SH-SY5Y (cell line): ENCODE data around the gene GDPD4.

Source experiments
- GATA2 ChIP-seq: IDR thresholded peaks from 2 replicates; pipeline ENCODE4 v1.6.1; 2011; ENCODE audit warnings: mild to moderate bottlenecking, low read depth, low read length
- GATA3 ChIP-seq: IDR thresholded peaks from 2 replicates; pipeline ENCODE4 v1.6.1; 2011; ENCODE audit warnings: low read depth, mild to moderate bottlenecking, low read length, moderate library complexity

GDPD4 gene

DNA sequence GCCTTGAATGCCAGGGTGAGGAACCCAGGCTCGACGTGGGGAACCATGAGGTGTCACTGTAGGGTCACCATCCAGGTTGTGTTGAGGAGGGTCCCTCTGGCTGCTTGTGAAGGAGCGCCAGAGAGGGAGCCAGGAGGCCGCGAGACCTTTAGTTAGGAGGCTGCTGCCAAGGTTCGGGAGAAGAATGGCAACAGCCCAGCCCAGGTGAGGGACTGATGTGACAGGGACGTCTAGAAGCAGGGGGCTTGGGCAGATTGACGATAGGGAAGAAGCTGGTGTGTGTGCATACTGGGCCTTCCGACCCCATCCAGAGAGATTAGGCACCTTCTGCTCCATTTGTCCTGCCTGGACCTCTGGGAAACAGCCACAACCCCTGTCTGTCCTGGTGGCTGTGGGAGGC lies 124.5 kb downstream of the GDPD4 start:
- TF ChIP-seq GATA2, result no peak
- TF ChIP-seq GATA3, result no peak

DNA sequence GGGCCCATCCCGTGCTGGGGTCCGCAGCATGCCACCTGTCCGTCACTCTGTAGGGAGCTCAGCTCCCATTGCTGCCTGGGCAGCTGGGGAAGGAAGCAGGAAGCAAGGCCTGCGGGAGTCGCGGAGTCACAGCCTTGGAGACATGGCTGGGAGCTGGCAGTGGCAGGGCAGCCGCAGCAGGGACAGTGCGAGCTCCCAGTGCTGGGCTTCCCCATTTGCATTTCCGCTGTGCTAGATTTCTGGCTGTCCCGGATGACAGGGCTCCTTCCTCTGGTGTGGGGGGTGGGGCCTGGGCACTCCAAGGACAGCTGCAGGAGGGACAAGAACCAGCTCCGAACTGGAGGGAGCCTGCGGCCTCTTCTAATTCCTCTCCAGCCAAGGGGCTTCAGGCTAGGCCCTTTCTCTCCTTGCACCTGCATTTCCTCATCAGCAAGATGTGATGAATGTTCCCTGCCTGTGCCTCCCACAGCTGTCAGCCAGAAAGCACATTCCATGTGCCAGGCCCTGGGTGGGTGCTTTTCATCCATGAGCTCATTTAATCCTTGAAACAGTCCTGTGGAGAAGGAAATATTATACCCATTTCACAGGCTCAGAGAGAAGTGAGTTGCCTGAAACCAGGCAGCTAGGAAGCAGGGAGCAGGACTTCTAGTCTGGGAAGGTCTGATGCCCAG lies 125.5 kb downstream of the GDPD4 start:
- TF ChIP-seq GATA2 (no peak), GATA3 (no peak)

DNA sequence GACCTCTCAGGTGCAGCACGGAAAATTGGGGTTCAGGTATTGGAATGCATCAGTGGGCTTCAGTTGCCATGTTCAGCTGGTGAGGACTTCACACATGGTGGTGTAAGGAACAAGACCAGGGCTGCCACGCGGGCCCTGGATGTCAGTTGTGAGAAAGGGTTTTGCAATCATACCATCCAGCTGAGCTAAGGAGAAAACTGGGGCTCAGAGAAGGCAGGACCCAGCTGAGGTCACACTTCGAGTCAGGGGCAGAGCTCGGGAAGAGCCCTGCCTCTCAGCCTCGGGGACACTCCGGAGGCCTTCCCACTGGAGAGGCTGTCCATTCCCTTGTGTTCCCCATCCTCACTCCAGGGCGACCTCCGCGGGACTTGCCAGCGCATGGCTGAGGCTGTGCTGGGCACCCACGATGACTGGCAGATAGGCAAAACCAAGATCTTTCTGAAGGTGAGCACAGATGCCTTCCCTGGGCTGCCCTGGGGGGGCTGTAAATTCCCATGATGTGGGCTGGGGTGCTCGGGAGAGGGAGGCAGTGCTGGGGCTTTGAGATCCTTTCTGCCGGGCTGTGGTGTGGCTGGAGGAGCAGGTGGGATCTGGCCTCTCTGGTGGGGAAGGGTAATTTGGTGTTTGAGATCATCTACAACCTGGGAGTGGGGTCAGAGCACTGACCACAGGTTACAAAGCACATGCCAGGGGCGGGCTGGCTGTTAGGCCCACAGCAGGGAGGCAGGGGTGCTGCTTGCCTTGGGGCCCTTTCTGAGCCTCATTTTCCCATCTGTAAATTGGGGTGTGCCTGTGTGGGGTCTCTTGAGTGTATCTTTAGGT lies 126.3 kb downstream of the GDPD4 start:
- no peak for TF ChIP-seq GATA3
- TF ChIP-seq GATA2, result no peak

DNA sequence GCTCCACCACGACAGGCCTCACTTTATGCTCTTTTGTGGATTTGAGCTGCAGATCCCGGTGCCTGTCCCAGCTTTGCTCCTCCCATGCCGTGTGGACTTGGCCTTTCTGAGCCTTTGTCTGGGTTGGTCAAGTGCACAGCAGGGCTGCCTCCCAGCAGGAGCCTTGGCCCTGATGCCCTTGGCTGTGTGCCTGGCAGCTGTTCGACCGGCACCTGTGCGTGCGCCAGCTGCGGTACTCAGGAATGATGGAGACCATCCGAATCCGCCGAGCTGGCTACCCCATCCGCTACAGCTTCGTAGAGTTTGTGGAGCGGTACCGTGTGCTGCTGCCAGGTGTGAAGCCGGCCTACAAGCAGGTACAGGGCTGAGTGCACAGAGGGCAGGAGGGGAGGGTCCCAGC lies 126.9 kb downstream of the GDPD4 start:
- TF ChIP-seq GATA2 (no peak), GATA3 (no peak)

DNA sequence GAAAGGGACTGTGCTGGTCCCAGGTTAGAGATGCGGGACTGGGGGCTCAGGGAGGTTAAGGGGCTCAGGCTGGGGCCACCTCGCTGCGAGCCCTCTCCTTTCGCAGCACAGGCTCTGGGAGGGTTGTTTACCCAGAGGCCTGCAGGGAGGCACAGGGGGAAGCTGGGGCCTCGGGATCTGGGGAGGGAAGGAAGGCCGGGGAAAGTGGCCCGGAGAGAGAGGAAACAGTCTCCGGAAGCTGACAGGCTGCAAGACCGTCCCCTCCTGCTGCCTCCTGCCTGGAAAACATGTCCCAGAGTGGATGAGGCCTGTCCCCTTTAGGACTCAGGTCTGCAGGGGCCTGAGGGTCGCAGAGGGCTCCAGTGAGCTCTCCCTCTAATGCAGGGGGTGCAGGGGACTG lies 128.0 kb downstream of the GDPD4 start:
- no peak for TF ChIP-seq GATA2
- no peak for TF ChIP-seq GATA3

DNA sequence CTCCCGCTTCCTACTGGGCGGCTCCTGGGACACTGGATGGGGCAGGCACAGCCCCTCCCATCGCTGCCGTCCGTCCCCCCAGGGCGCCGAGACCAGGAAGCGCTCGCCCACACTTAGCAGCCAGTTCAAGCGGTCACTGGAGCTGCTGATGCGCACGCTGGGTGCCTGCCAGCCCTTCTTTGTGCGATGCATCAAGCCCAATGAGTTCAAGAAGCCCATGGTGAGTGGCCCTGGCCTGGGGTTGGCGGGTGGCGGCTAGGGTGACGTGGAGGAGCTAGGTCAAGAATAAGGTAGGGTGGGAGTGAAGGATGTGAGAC lies 128.9 kb downstream of the GDPD4 start:
- no peak for TF ChIP-seq GATA2
- no peak for TF ChIP-seq GATA3

DNA sequence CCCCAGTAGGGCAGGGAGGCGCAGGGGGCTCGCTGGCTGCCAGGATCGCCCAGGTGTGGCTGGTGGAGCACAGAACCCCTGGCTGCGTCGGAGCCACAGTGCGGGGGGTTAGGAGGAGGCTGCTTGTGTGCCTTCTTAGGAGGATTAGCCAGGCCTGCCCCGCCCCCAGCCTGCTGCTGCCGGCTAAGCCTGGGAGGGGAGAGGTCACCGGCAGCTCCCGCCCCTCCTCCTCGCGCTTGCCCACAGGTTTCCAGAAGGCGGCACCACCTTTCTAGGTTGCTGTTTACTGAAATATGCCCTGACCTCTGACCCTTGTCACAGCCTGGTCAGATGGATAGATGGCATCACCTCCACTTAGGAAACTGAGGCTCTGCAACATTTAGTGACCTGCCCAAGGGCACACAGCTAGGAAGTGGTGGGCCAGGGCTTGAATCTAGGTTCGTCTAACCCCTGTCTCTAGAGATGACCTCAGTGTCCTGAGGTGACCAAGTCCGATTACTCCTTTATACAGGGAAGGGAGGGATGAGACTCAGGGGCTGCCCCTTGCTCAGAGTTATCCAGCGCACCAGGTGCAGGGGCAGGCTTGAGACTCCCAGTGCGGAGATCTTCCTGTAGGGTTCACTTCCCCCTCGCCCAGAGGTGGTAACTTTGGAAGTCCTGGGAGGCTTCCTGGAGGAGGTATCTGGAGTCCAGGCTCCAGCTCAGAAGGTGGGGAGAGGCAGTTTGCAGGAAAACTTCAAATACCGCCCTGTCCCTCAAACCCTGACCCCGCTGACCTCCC lies 129.4 kb downstream of the GDPD4 start:
- TF ChIP-seq GATA3, result no peak
- TF ChIP-seq GATA2, result no peak

DNA sequence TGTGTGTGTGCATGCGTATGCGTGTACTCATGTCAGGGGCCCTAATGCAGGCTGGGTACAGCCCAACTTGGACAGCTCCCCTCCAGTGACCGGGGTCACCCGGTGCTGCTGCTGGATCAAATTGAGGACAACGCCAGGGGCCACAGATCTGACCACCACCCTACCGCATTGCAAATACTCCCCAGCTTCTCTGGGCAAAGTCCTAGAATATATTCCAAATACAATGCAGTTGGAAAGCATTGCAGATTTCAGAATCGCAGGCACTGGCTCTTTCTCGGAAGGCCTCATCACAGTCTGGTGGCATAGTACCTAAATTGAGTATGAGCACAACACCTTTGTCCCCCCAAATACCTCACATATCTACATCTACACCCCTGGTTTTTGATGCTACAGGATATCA lies 130.2 kb downstream of the GDPD4 start:
- TF ChIP-seq GATA2 (no peak), GATA3 (no peak)

DNA sequence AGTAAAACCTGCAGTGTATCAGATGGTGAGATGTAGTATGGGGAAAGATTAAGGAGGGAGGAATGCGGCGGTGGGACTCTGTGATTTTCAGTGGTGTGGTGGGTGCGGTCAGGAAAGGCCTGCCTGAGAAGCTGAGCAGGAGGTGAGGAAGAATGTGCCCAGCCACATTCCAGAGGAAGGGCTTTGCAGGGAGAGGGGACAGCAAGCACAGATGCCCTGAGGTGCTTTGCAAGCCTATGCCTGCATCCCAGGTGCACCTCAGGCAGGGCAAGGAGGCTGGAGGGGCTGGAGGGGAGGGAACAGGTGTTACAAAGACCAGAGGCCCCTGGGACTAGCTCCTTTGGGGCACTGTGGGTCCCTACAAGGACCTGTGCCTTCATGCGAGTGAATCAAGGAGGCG lies 131.4 kb downstream of the GDPD4 start:
- TF ChIP-seq GATA2, result no peak
- TF ChIP-seq GATA3, result no peak

DNA sequence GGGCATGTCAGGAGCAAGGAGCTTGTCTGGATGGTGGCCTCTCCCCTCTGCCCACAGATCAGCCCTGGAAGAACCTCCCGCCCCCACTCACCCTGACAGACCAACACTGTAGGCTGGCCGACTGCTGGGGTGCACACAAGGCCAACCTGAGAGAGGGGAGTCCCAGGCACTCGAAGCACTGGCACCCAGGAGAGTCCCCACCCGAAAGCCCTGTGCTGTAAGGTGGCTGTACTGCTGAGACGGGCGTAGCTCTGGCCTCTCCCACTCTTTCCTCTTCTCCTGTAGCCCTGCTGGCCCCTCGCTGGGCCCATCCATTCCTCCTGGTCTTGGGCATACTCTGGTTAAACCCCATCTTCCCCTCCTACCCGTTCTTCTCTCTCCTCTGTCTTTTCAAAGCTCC lies 133.7 kb downstream of the GDPD4 start:
- TF ChIP-seq GATA2, result no peak
- no peak for TF ChIP-seq GATA3

DNA sequence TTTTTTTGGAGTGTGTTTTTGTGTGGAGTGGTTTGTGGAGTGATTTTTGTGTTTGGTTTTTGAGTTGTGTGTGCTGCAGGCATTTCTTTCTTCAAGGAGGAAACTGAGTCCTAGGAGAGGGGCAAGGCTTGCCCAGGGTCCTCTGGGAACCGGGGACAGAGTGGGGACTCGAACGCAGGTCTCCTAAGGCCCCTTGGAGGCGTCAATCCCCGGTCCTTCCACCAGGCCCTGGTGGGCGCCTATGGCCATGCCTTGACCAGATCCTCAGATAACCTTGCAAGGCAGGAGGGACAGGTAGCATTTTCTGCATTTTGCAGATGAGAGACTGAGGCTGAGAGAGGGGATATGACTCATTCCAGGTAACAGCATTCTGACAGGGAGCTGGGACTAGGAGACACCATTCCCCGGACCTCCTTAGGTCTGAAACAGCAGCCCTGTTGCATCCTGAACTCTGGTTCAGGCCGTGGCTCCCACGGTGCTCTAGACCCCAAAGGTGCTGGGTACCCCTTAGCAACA lies 134.3 kb downstream of the GDPD4 start:
- TF ChIP-seq GATA3 (no peak), GATA2 (no peak)
